ENCODE measurements around the gene RIPOR3. TPM values are rescaled to one million over a fixed set of nuclear protein-coding genes. Genes with fewer than 3 reads are reported as not detected.

RIPOR3 gene
- total and polyA plus RNA-seq, 11 donors: 2.4 to 20.7 (median 4.9) TPM

GRCh38 chr20:50578061-50578777, 113.1 kb downstream of the RIPOR3 start:
- no peaks in the 10 kb centered on the region for H3K27me3 ChIP-seq
- ATAC-seq (no peak), DNase-seq (no peak)
- no peak overlapping the region for H3K4me3 ChIP-seq
- WGBS, 4 donors: 88 to 89% (median 89%) methylated on average over 14 of the region's 14 CpGs
- peak overlapping the region in 6 of 12 donors; percentile 61 to 84 (median 69) for H3K27ac ChIP-seq
- H3K36me3 ChIP-seq: peaks cover 0 to 100% (median 79%) of the 10 kb centered on the region in 9 donors
- H3K4me1 ChIP-seq: peaks cover 0 to 50% (median 20%) of the 10 kb centered on the region in 12 donors
- TF ChIP-seq CTCF (IDR thresholded peaks at IDR 0.05) (no peak), POLR2A (IDR thresholded peaks at IDR 0.05) (no peak)
- no peaks in the 10 kb centered on the region for H3K9me3 ChIP-seq
- intact Hi-C loops (cut with DNase I): loop anchor here in 9 of 10 donors (2.0 to 10.0 kb wide), 11 partner anchors 66 to 391 kb away; partner anchors contain the start of gene PTPN1 (in 4 of the 9)

GRCh38 chr20:50577175-50578018, 113.9 kb downstream of the RIPOR3 start:
- intact Hi-C loops (cut with DNase I): loop anchor here (1.0 to 10.0 kb wide), 16 partner anchors 65 to 391 kb away; partner anchors contain the start of gene PTPN1 (in 5 of the 10)

GRCh38 chr20:50575865-50576720, 115.2 kb downstream of the RIPOR3 start:
- Histone ChIP-seq H3K36me3 (peaks cover 0 to 86% (median 58%) of the 10 kb centered on the region in 9 donors), H3K4me3 (no peak overlapping the region), H3K27ac (peak overlapping the region in 9 of 12 donors; percentile 13 to 84 (median 56)), H3K4me1 (peaks cover 0 to 71% (median 36%) of the 10 kb centered on the region in 12 donors), H3K27me3 (no peaks in the 10 kb centered on the region), H3K9me3 (no peaks in the 10 kb centered on the region)
- ATAC-seq: peak; percentile 64 to 72 (median 66)
- intact Hi-C loops (cut with DNase I): loop anchor here (2.0 to 10.0 kb wide), 14 partner anchors 64 to 389 kb away; partner anchors contain the start of gene PTPN1 (in 5 of the 10)
- WGBS, 4 donors: 56 to 63% (median 59%) methylated on average over 12 of the region's 12 CpGs
- TF ChIP-seq CTCF (IDR thresholded peaks at IDR 0.05) (peak; percentile 53 to 79 (median 70)), POLR2A (IDR thresholded peaks at IDR 0.05) (no peak)
- peak; percentile 62 to 83 (median 72) for DNase-seq

More at GRCh38 chr20:50577175-50578018, 113.9 kb downstream of the RIPOR3 start:
- Histone ChIP-seq H3K4me3 (no peak overlapping the region), H3K9me3 (no peaks in the 10 kb centered on the region), H3K4me1 (peaks cover 0 to 58% (median 27%) of the 10 kb centered on the region in 12 donors), H3K27ac (peak overlapping the region in 10 of 12 donors; percentile 44 to 84 (median 68)), H3K27me3 (no peaks in the 10 kb centered on the region), H3K36me3 (peaks cover 0 to 95% (median 71%) of the 10 kb centered on the region in 9 donors)
- TF ChIP-seq POLR2A (IDR thresholded peaks at IDR 0.05): no peak
- peak; percentile 72 to 88 (median 83) for DNase-seq
- WGBS, 4 donors: 69 to 76% (median 70%) methylated on average over 16 to 17 of the region's 17 CpGs
- peak; percentile 67 to 84 (median 75) for ATAC-seq

- TF ChIP-seq POLR2A (IDR thresholded peaks at IDR 0.05): no peak
- TF ChIP-seq CTCF (IDR thresholded peaks at IDR 0.05): no peak
- H3K4me1 ChIP-seq: peaks cover 0 to 80% (median 51%) of the 10 kb centered on the region in 12 donors
- WGBS, 4 donors: 80 to 95% (median 91%) methylated on average over 5 of the region's 5 CpGs
- intact Hi-C loops (cut with DNase I): loop anchor here in 7 of 10 donors (5.0 to 10.0 kb wide), 6 partner anchors 47 to 180 kb away; partner anchors contain the start of gene PTPN1 (in 2 of the 7)
- H3K27me3 ChIP-seq: no peaks in the 10 kb centered on the region
- no peak for ATAC-seq
- H3K27ac ChIP-seq: peak overlapping the region in 1 of 12 donors; percentile 78
- no peaks in the 10 kb centered on the region for H3K9me3 ChIP-seq
- no peak for DNase-seq
- no peak overlapping the region for H3K4me3 ChIP-seq
- peaks cover 0 to 80% (median 49%) of the 10 kb centered on the region in 9 donors for H3K36me3 ChIP-seq
Measured at GRCh38 chr20:50574586-50574985, 116.8 kb downstream of the RIPOR3 start.
